GM18870 (cell line): Measurements from ENCODE around the gene KLHL6.

Experiments used
- ATAC-seq: cut with Tn5 transposase; IDR thresholded peaks from one replicate; pipeline ENCODE4 v1.9.1; 2021; ENCODE audit warnings: moderate library complexity; ENCODE audit not compliant: unreplicated experiment

Gene KLHL6

DNA sequence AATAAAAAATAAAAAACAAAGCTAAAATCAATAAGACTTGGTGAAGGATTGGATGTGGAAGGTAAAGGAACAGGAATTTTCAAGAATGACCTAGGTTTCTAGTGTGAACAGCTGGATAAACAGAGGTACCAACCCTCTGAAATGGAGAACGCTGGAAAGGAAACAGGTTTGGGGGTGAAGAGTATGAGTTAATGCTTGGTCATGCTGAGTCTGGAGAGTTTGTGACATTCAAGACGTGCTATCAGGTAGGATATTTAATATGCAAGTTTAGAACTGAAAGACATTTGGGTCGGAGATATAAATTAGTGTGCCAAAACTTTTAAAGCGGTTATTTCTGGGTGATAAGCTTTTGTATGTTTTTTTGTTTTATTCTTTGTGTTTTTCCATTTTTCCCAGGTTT is 11.4 kb upstream of the KLHL6 start:
- ATAC-seq: no peak

DNA sequence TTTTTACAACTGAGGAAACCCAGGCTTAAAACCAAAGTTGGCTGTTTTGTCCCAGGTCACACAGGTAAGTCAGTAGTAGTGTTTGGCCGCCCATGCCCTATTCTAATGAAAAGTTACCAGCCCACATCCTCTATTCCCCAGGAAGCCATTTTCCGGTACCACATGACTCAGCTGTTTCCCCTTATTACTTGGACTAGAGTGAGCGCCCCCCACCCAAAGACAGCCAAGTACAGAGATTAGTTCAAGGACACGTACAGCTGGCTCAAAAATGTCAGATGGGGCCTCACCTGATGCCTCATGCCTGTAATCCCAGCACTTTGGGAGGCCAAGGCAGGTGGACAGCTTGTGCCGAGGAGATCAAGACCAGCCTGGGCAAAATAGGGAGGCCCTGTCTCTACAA is 8.5 kb upstream of the KLHL6 start:
- ATAC-seq: no peak

- no peak for ATAC-seq
Observed at GRCh38 chr3:183563536-183563874, 8.0 kb upstream of the KLHL6 start.

DNA sequence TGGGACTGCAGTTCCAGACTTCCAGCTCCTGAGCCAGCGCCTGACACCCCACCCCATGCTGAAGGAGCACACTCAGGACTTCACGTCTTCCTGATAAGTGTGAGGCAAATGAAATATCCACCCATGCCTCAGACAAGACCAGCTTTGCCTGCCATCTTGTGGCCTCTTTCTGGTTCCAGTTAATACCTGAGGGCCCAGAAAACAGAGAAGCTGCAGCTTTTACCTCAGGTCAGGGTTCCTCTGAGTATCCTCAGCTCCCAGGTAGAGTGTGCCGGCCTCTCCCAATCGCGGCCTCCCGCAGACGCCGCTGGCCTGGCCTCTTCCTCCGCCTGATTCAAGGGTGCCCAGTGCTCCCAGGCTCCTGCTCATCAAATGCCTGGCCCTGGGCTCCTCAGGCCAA is 5.1 kb upstream of the KLHL6 start:
- ATAC-seq: no peak

GRCh38 chr3:183558495-183558894 is 3.0 kb upstream of the KLHL6 start:
- no peak for ATAC-seq

DNA sequence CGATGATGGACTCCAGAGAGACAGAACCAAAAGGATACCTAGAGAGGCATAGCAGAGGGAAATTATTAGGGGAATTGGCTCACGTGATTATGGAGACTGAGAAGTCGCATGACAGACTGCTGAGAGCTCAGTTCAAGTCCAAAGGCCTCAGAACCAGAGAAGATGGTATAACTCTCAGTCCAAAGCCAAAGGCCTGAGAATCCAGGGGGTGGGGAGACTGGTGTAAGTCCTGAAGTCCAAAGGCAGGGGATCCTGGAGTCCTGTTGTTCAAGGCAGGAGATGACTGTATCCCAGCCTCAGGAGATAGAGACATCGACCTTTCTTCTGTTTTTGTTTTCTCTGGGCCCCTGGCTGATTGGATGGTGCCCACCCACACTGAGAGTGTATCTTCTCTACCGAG is 1.2 kb upstream of the KLHL6 start:
- ATAC-seq: no peak

DNA sequence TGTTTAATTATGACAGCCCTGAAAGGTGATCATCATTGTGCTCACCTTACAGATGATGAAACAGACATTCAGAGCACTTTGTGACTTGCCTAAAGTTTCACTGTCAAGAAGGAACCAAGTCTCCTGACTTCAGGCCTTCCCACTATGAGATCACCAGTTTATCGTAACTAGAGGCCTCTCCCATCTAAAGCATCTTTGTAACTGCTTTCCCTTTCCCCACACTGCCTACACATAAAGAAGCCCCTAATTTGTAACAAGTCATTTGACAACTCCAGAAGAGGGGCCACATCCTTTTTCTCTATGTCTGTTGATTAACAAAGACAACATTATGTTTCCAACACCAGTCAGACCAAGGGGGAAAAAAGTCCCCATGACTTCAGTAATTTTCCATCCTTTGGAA is 1.1 kb downstream of the KLHL6 start:
- peak; percentile 41 for ATAC-seq

DNA sequence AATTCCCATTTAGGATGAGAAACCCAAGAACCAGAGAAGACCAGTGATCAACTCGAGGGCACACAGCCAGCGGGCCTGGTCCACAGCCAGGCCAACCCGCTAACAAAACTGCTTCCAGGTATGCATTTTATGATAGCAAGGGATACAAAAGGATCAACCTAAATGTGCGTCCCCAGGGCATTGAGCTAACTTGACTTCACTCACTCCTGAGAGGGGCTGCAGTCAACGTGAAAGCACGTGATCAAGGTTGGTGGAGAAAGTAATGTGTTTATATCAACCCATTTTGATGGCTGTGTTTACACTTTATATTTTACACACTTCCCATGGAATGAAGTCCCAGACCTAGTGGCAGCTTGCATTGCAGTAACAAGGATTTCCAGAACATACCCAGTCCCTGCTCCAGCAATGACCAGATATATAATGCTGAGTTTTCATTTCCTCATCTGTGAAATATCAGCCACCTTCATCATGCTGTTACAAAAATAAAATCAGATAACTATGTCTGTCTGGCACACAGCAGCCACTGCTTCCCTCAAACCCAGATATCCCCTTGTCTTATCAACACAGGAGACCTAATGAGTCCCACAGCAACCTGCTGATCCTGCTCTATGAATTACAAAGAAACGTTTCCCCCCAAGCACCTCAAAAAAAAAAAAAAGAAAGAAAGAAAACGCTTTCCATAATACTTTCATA is 2.0 kb downstream of the KLHL6 start:
- ATAC-seq: no peak

DNA sequence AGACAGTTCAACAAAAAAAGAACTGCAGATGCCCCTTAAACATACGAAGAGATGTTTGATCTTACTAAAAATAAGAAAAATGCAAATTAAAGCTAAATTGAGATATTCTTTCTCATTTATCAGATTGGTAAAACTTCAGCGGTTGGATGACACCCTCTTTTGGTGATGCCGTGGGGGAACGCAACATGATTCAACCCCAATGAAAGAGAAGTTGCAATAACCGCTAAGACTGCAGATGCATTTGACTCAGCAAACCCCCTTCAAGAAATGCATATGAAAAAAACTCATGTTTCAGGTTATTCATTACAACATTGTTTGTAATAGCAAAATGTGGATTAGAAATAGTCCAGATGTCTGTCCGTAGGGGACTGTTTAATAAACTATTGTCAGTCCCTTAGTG is 3.6 kb downstream of the KLHL6 start:
- ATAC-seq: no peak

DNA sequence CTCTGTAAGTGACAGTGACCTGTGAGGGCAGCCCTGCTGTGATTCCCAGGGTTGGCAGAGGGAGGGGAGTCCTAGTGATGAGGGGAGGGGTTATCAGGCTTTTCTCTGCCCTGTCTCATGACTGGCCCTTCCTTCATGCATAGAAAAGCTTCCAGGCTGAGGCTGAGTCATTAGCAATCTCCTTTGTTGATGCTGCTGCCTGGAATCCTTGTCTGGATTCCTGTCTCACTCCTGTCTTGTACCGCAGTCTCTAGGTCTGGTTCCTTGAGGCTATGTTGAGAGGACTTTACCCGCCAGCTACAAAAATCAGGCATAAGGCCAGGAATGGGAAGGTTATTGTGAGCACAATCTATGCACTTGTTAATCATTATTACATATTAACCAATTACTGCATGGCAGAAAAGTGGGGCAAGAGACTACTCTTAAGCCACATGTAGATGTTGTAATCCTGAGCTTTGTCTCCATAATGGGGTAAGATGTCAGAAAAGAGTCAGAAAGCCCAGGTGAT is 7.2 kb downstream of the KLHL6 start:
- ATAC-seq: no peak

DNA sequence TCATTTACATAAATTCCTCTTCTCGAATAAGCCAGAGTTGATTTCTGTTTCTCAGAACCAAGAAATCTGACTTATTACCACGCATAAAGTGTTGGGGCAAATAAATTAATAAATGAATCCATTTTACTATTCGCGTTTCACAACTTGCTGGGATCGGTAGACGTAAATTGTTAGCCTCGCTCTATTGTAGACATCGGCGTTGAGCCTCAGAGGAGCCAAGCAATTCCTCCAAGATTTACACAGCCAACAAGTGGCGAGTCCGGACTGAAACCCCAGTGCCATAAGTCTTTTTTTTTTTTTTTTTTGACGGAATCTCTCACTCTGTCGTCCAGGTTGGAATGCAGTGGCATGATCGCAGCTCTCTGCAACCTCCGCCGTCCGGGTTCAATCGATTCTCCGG is 8.9 kb downstream of the KLHL6 start:
- no peak for ATAC-seq

- no peak for ATAC-seq
Observed at GRCh38 chr3:183545708-183546107, 9.8 kb downstream of the KLHL6 start.

- ATAC-seq: no peak
Observed at GRCh38 chr3:183542355-183542754, 13.2 kb downstream of the KLHL6 start.

DNA sequence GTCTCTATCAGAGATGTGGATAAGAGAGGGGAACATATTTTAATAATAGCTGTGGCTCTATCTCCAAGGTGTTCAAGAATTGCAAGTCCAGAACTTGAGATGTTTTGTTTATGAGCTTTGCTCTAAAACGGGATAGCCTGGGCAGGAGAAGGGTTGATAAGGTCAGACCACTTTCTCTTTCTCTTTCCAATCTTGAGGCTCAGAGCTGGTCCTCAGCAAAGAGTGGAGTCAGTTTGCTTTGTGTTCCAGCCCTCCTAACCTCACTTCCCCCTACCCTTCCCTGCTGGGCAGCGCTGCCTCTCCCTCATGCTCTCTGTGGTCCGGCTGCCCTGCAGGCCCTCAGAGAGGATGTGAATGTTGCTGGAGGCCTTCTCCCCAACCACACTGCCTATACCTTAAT is 13.8 kb downstream of the KLHL6 start:
- peak; percentile 43 for ATAC-seq

- ATAC-seq: no peak
Observed at GRCh38 chr3:183541235-183541655, 14.3 kb downstream of the KLHL6 start.

- no peak for ATAC-seq
Observed at GRCh38 chr3:183540501-183541234, 14.8 kb downstream of the KLHL6 start.

GRCh38 chr3:183539811-183540210 is 15.7 kb downstream of the KLHL6 start:
- no peak for ATAC-seq

DNA sequence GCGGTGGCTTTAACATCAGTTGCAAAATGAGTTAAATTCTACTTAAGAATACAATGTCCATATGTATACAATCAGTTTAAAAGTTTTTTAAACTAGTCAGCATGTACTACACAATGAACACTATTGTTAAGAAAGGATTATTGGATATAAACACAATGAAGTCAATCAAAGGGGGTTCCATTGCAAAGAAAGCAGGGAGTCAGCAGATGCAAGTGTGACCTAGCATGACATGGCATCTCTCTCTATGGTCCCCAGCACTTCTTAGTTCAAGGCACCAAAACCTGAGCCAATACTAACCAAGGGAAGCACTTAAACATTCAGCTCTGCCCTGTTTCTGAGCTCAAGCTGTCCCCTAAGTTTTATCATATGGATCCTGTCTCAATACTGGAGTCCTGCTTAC is 17.0 kb downstream of the KLHL6 start:
- ATAC-seq: no peak

- no peak for ATAC-seq
Observed at GRCh38 chr3:183537295-183537730, 18.2 kb downstream of the KLHL6 start.

- ATAC-seq: peak; percentile 52
Observed at GRCh38 chr3:183536238-183536880, 19.1 kb downstream of the KLHL6 start.

DNA sequence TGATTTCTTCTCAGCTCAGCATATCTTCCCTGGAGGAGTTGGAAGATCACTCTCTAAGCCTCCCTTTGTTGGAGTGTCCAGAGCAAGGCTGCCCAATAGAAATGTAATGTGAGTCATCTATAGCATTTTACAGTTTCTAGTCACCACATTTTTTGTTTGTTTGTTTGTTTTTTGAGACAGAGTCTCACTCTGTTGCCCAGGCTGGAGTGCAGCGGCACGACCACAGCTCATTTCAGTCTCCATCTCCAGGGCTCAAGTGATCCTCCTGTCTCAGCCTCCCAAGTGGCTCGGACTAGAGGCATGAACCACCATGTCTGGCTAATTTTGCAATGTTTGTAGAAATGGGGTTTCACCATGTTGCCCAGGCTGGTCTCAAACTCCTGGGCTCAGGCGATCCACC is 21.3 kb downstream of the KLHL6 start:
- no peak for ATAC-seq
